ENCODE data around the gene SORCS1. TPM values are rescaled to one million over a fixed set of nuclear protein-coding genes. Genes with fewer than 3 reads are reported as not detected.

SORCS1 gene
- total and polyA plus RNA-seq, 2 of the 13 experiments (the other 11 are each of a cell fraction or from before 2014, with no cell fraction given): not detected

GRCh38 chr10:106615081-106615480 lies 549.4 kb downstream of the SORCS1 start:
- ChIA-PET CTCF (ENCODE audit: low intra/inter-chr PET ratio, low total read pairs) (no interaction called here), POLR2A (no interaction called here)
- DNase-seq (ENCODE audit: low spot score): no peak
- intact Hi-C loops (cut with micrococcal nuclease; ENCODE audit: unreplicated experiment): no loop called here
- Histone ChIP-seq H4K20me1 (ENCODE audit: insufficient read depth, low read length) (no peaks in the 10 kb centered on the region), H3K27me3 (ENCODE audit: control insufficient read depth in 1 of 2, insufficient read depth in 2 of 2, low read length in 2 of 2) (no peaks in the 10 kb centered on the region), H3K27ac (ENCODE audit: extremely low read length, insufficient read depth, low read length) (no peak overlapping the region), H3K9ac (ENCODE audit: insufficient read depth, low read depth, low read length) (no peak overlapping the region), H3K9me3 (ENCODE audit: low read length) (no peaks in the 10 kb centered on the region), H3K4me1 (ENCODE audit: insufficient read depth, low read length) (no peaks in the 10 kb centered on the region), H3K36me3 (replicated peaks in 1 of 2; ENCODE audit: control insufficient read depth in 1 of 2, insufficient read depth in 2 of 2, low read length in 2 of 2) (no peaks in the 10 kb centered on the region), H2AFZ (ENCODE audit: low read length) (no peak overlapping the region), H3K4me3 (replicated peaks in 1 of 3; ENCODE audit: insufficient read depth in 1 of 3, low read depth in 2 of 3, low read length in 3 of 3) (no peak overlapping the region), H3K4me2 (ENCODE audit: low read depth, low read length) (no peak overlapping the region), H3K79me2 (ENCODE audit: insufficient read depth, low read length) (no peaks in the 10 kb centered on the region)
- no peak for FAIRE-seq
- WGBS (ENCODE audit: low lambda C conversion rate): 3% methylated on average over 3 of the region's 3 CpGs
- ATAC-seq: no peak
- no TSS peak for BruUV-seq (replicated peaks)
- in situ Hi-C loops (cut with HindIII; ENCODE audit: extremely low pct_ligation_motif_present, low pct_unique_long_range_greater_than_20kb): no loop called here
- TF ChIP-seq PATZ1 (CRISPR knock-in tag; IDR thresholded peaks at IDR 0.05) (no peak), ATM (IDR thresholded peaks at IDR 0.05; ENCODE audit: borderline replicate concordance) (no peak), CHD4 (IDR thresholded peaks at IDR 0.05; ENCODE audit: borderline replicate concordance, low read length) (no peak), ARID4A (CRISPR knock-in tag; IDR thresholded peaks at IDR 0.05; ENCODE audit: borderline replicate concordance) (no peak), SSRP1 (CRISPR knock-in tag; IDR thresholded peaks at IDR 0.05) (no peak), MIER3 (CRISPR knock-in tag; IDR thresholded peaks at IDR 0.05; ENCODE audit: borderline replicate concordance) (no peak), GRHL1 (CRISPR knock-in tag; conservative IDR thresholded peaks at IDR 0.05) (no peak), ZHX2 (IDR thresholded peaks at IDR 0.05; ENCODE audit: low read depth) (no peak), ZHX2 (CRISPR knock-in tag; IDR thresholded peaks at IDR 0.05; ENCODE audit: borderline replicate concordance) (no peak), LBX2 (CRISPR knock-in tag; IDR thresholded peaks at IDR 0.05; ENCODE audit: borderline replicate concordance) (no peak), HHEX (CRISPR knock-in tag; IDR thresholded peaks at IDR 0.05) (no peak)

Data from HepG2 (cell line).